ENCODE measurements around the gene ZCCHC2.

GRCh38 chr18:62614494-62614893, 91.7 kb downstream of the ZCCHC2 start:
- no peak for TF ChIP-seq CEBPB (IDR thresholded peaks at IDR 0.05)
- TF ChIP-seq MAZ (IDR thresholded peaks at IDR 0.05; ENCODE audit: borderline replicate concordance, low read depth, low read length) = no peak
- TF ChIP-seq, protein P1, sequence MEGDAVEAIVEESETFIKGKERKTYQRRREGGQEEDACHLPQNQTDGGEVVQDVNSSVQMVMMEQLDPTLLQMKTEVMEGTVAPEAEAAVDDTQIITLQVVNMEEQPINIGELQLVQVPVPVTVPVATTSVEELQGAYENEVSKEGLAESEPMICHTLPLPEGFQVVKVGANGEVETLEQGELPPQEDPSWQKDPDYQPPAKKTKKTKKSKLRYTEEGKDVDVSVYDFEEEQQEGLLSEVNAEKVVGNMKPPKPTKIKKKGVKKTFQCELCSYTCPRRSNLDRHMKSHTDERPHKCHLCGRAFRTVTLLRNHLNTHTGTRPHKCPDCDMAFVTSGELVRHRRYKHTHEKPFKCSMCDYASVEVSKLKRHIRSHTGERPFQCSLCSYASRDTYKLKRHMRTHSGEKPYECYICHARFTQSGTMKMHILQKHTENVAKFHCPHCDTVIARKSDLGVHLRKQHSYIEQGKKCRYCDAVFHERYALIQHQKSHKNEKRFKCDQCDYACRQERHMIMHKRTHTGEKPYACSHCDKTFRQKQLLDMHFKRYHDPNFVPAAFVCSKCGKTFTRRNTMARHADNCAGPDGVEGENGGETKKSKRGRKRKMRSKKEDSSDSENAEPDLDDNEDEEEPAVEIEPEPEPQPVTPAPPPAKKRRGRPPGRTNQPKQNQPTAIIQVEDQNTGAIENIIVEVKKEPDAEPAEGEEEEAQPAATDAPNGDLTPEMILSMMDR (IDR thresholded peaks at IDR 0.05) = no peak
- no peak for TF ChIP-seq POLR2A (IDR thresholded peaks at IDR 0.05; ENCODE audit: low read length)
- TF ChIP-seq MYC (IDR thresholded peaks at IDR 0.05; ENCODE audit: borderline replicate concordance, low read length) = no peak
- TF ChIP-seq RFX5 (IDR thresholded peaks at IDR 0.05) = no peak
- no peak for TF ChIP-seq TP53 (CRISPR knock-in tag; IDR thresholded peaks at IDR 0.05)
- no peak for TF ChIP-seq HDAC2 (IDR thresholded peaks at IDR 0.05)
- no peak for TF ChIP-seq NR3C1 (IDR thresholded peaks at IDR 0.05)
- no peak for TF ChIP-seq BHLHE40 (IDR thresholded peaks at IDR 0.05; ENCODE audit: low read depth, low read length)
- no peak for TF ChIP-seq MAFK (IDR thresholded peaks at IDR 0.05; ENCODE audit: partially characterized antibody)
- TF ChIP-seq, protein P2, sequence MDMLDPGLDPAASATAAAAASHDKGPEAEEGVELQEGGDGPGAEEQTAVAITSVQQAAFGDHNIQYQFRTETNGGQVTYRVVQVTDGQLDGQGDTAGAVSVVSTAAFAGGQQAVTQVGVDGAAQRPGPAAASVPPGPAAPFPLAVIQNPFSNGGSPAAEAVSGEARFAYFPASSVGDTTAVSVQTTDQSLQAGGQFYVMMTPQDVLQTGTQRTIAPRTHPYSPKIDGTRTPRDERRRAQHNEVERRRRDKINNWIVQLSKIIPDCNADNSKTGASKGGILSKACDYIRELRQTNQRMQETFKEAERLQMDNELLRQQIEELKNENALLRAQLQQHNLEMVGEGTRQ (IDR thresholded peaks at IDR 0.05) = no peak
- no peak for TF ChIP-seq ZC3H11A (IDR thresholded peaks at IDR 0.05)
